H9 (cell line): Measurements from ENCODE around the gene LRP2BP. TPM values are rescaled to one million over a fixed set of nuclear protein-coding genes. Genes with fewer than 3 reads are reported as not detected.

Source experiments
- total RNA-seq: library from RNA; stranded (reverse); gene quantifications from 2 replicates; pipeline ENCODE4 v1.2.1, GENCODE V29; 2021

LRP2BP gene
- total RNA-seq, 1 experiment from 2014 or later, result 0.46 TPM

Other genes starting within 250 kb of the LRP2BP start
- gene CFAP97, start 191.9 kb downstream of the LRP2BP start, total RNA-seq, result 36.1 and 39.3 TPM in 2 replicates
- 24.4 and 28.2 TPM in 2 replicates for gene SNX25, start 186.3 kb downstream of the LRP2BP start, total RNA-seq
- 3.7 and 5.0 TPM in 2 replicates for gene ANKRD37, start 917 bp upstream of the LRP2BP start, total RNA-seq
- gene UFSP2, start 30.0 kb upstream of the LRP2BP start, total RNA-seq, result 37.1 and 41.1 TPM in 2 replicates
- 2.3 and 3.8 TPM in 2 replicates for gene CCDC110, start 75.8 kb upstream of the LRP2BP start, total RNA-seq
- 12.0 and 13.1 TPM in 2 replicates for gene PDLIM3, start 139.6 kb upstream of the LRP2BP start, total RNA-seq